Dedifferentiated amniotic fluid mesenchymal stem cell (primary cell): Measurements from ENCODE around the gene GJB5.

Experiments
- DNase-seq: peaks from one replicate; pipeline ENCODE4 v3.0.0-alpha.2; 2016; ENCODE audit errors: extremely low spot score

Gene GJB5

GRCh38 chr1:34794790-34795180 lies 39.9 kb downstream of the GJB5 start:
- no peak for DNase-seq

DNA sequence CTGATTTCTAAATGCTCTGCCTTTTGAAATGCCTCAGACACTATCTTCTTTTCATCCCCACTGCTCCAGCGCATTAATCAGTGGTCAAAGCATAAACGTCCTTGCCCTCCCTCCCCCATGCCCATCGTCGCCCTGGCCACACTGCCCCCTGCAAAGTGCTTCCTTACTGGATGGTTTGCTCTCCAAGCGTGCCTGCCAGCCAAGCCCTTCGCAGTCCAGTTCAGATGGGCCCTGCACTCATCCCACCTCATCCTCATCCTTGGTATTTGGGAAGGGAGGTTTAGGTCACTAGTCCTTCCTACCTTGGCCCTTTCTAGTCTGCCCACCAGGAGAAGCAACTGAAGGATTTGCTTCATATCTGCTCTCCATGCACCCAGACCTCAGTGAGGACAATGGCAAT lies 41.1 kb downstream of the GJB5 start:
- DNase-seq: no peak

- DNase-seq: no peak
Measured at GRCh38 chr1:34796990-34797389, 42.1 kb downstream of the GJB5 start.

DNA sequence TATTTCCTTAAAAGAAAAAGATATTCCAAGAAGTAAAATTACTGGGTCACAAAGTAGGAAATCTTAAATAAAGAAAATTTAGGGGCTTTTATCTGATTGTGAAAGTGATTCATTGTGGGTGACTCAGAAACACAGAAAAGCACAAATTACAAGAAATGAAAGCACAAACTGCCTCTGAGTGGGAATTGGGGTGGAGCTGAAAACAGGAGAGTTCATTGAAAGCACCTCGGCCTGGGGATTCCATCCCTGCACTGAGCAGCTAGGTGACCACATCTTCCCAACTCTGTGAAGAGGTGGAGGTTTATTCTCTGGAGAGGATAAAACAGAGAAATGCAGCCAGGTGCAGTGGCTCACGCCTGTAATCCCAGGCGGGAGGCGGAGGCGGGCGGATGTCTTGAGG lies 45.4 kb downstream of the GJB5 start:
- no peak for DNase-seq

GRCh38 chr1:34803770-34804169 lies 48.9 kb downstream of the GJB5 start:
- no peak for DNase-seq

GRCh38 chr1:34806396-34806795 lies 51.5 kb downstream of the GJB5 start:
- peak; percentile 51 for DNase-seq
